ENCODE results near the gene LCN12. TPM values are rescaled to one million over a fixed set of nuclear protein-coding genes. Genes with fewer than 3 reads are reported as not detected.

Gene LCN12
- total and polyA plus RNA-seq, 2 donors from 2014 or later, result 35.5 to 42.9 TPM

- Histone ChIP-seq H3K4me3 (ENCODE audit: low read length in 3 of 3) (no peak overlapping the region), H3K9ac (ENCODE audit: low read length in 3 of 3) (no peak overlapping the region), H3K27me3 (ENCODE audit: control insufficient read depth, insufficient read depth, low read length) (no peaks in the 10 kb centered on the region), H3K9me3 (ENCODE audit: control insufficient read depth in 2 of 3, insufficient read depth in 1 of 3, low read length in 3 of 3) (no peaks in the 10 kb centered on the region), H3K36me3 (ENCODE audit: control insufficient read depth in 2 of 3, insufficient read depth in 3 of 3, low read length in 3 of 3) (no peaks in the 10 kb centered on the region), H3K4me1 (ENCODE audit: control insufficient read depth in 2 of 3, insufficient read depth in 2 of 3, low read depth in 1 of 3, low read length in 3 of 3) (peaks cover 0 to 3% (median 0%) of the 10 kb centered on the region in 3 donors), H3K27ac (ENCODE audit: low read depth in 2 of 2, low read length in 2 of 2) (no peak overlapping the region)
- intact Hi-C loops (cut with DNase I), result no loop called here
- DNase-seq (no peak), FAIRE-seq (no peak)
- TF ChIP-seq, protein P1, sequence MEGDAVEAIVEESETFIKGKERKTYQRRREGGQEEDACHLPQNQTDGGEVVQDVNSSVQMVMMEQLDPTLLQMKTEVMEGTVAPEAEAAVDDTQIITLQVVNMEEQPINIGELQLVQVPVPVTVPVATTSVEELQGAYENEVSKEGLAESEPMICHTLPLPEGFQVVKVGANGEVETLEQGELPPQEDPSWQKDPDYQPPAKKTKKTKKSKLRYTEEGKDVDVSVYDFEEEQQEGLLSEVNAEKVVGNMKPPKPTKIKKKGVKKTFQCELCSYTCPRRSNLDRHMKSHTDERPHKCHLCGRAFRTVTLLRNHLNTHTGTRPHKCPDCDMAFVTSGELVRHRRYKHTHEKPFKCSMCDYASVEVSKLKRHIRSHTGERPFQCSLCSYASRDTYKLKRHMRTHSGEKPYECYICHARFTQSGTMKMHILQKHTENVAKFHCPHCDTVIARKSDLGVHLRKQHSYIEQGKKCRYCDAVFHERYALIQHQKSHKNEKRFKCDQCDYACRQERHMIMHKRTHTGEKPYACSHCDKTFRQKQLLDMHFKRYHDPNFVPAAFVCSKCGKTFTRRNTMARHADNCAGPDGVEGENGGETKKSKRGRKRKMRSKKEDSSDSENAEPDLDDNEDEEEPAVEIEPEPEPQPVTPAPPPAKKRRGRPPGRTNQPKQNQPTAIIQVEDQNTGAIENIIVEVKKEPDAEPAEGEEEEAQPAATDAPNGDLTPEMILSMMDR (IDR thresholded peaks at IDR 0.05; ENCODE audit: borderline replicate concordance, extremely low read depth, insufficient read depth), result no peak
Observed at GRCh38 chr9:136969150-136969549, 17.1 kb downstream of the LCN12 start.

GRCh38 chr9:136969774-136970173 lies 17.7 kb downstream of the LCN12 start:
- Histone ChIP-seq H3K4me1 (ENCODE audit: control insufficient read depth in 2 of 3, insufficient read depth in 2 of 3, low read depth in 1 of 3, low read length in 3 of 3) (peaks cover 0 to 3% (median 0%) of the 10 kb centered on the region in 3 donors), H3K27me3 (ENCODE audit: control insufficient read depth, insufficient read depth, low read length) (no peaks in the 10 kb centered on the region), H3K36me3 (ENCODE audit: control insufficient read depth in 2 of 3, insufficient read depth in 3 of 3, low read length in 3 of 3) (no peaks in the 10 kb centered on the region), H3K9me3 (ENCODE audit: control insufficient read depth in 2 of 3, insufficient read depth in 1 of 3, low read length in 3 of 3) (no peaks in the 10 kb centered on the region), H3K27ac (ENCODE audit: low read depth in 2 of 2, low read length in 2 of 2) (no peak overlapping the region), H3K9ac (ENCODE audit: low read length in 3 of 3) (no peak overlapping the region), H3K4me3 (ENCODE audit: low read length in 3 of 3) (no peak overlapping the region)
- TF ChIP-seq, protein P1 (IDR thresholded peaks at IDR 0.05; ENCODE audit: borderline replicate concordance, extremely low read depth, insufficient read depth), result no peak
- DNase-seq (no peak), FAIRE-seq (no peak)
- intact Hi-C loops (cut with DNase I), result no loop called here

DNA sequence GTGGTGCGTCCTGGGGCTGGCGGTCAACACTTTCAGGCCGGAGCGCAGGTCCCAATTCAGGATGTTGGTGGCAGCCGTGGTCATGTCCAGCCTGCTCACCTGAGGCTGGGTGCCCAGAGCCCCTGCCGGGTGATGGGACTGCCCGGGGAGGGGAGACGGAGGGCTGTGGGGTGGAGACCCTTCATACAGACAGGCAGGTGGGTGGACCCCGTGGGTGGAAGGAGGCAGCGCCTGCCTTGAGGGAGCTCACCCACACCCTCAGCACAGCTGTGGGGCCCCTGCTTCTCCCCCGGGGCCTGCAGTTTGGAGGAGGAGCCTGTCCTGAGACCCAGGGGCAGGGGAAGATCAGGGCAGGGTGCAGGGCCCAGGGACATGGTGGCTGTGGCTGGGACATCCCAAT lies 18.3 kb downstream of the LCN12 start:
- Histone ChIP-seq H3K4me1 (ENCODE audit: control insufficient read depth in 2 of 3, insufficient read depth in 2 of 3, low read depth in 1 of 3, low read length in 3 of 3) (peaks cover 0 to 7% (median 0%) of the 10 kb centered on the region in 3 donors), H3K27me3 (ENCODE audit: control insufficient read depth, insufficient read depth, low read length) (no peaks in the 10 kb centered on the region), H3K9ac (ENCODE audit: low read length in 3 of 3) (no peak overlapping the region), H3K36me3 (ENCODE audit: control insufficient read depth in 2 of 3, insufficient read depth in 3 of 3, low read length in 3 of 3) (no peaks in the 10 kb centered on the region), H3K27ac (ENCODE audit: low read depth in 2 of 2, low read length in 2 of 2) (no peak overlapping the region), H3K4me3 (ENCODE audit: low read length in 3 of 3) (no peak overlapping the region), H3K9me3 (ENCODE audit: control insufficient read depth in 2 of 3, insufficient read depth in 1 of 3, low read length in 3 of 3) (no peaks in the 10 kb centered on the region)
- FAIRE-seq (no peak), DNase-seq (no peak)
- intact Hi-C loops (cut with DNase I), result no loop called here
- TF ChIP-seq, protein P1 (IDR thresholded peaks at IDR 0.05; ENCODE audit: borderline replicate concordance, extremely low read depth, insufficient read depth), result no peak

GRCh38 chr9:136971746-136972145 lies 19.7 kb downstream of the LCN12 start:
- DNase-seq (no peak), FAIRE-seq (no peak)
- H3K4me1 ChIP-seq (ENCODE audit: control insufficient read depth in 2 of 3, insufficient read depth in 2 of 3, low read depth in 1 of 3, low read length in 3 of 3), result peaks cover 0 to 8% (median 0%) of the 10 kb centered on the region in 3 donors
- no peak overlapping the region for H3K27ac ChIP-seq (ENCODE audit: low read depth in 2 of 2, low read length in 2 of 2)
- H3K9ac ChIP-seq (ENCODE audit: low read length in 3 of 3), result no peak overlapping the region
- no peaks in the 10 kb centered on the region for H3K36me3 ChIP-seq (ENCODE audit: control insufficient read depth in 2 of 3, insufficient read depth in 3 of 3, low read length in 3 of 3)
- TF ChIP-seq, protein P1 (IDR thresholded peaks at IDR 0.05; ENCODE audit: borderline replicate concordance, extremely low read depth, insufficient read depth), result no peak
- no peaks in the 10 kb centered on the region for H3K9me3 ChIP-seq (ENCODE audit: control insufficient read depth in 2 of 3, insufficient read depth in 1 of 3, low read length in 3 of 3)
- H3K27me3 ChIP-seq (ENCODE audit: control insufficient read depth, insufficient read depth, low read length), result no peaks in the 10 kb centered on the region
- no peak overlapping the region for H3K4me3 ChIP-seq (ENCODE audit: low read length in 3 of 3)
- intact Hi-C loops (cut with DNase I), result no loop called here

Data from kidney (tissue), 14 donors.